PC-9 (cell line): ENCODE data around the gene HOXC13. TPM values are rescaled to one million over a fixed set of nuclear protein-coding genes. Genes with fewer than 3 reads are reported as not detected.

Experiments used
- BruUV-seq: library from RNA; stranded (reverse); fragments of 400-500 nt; replicated peaks from 2 replicates; lab custom pipeline; 2021; lab: Mats Ljungman, UMichigan
- CTCF ChIA-PET: fragments of 300-600 bp; sonication (Branson Sonifier 250); formaldehyde crosslinking; loops from one replicate; lab custom pipeline; 2022; ENCODE audit warnings: antibody characterized with exemption; lab: Charles Lee
- POLR2A ChIA-PET: fragments of 300-600 bp; sonication (Branson Sonifier 250); formaldehyde crosslinking; loops from one replicate; lab custom pipeline; 2022; ENCODE audit warnings: antibody characterized with exemption; ENCODE audit not compliant: unreplicated experiment; lab: Charles Lee
- DNase-seq, 2 experiments: peaks; one replicate each; pipeline versions ENCODE4 v3.0.0 to v3.0.0-alpha.2; 2015 to 2022; ENCODE audit warnings: mixed read lengths in 1 of 2
- H2AFZ ChIP-seq: fragments of 200-600 bp; sonication (generic); 2 replicates; pipeline ENCODE4 v1.8.1; 2017; ENCODE audit warnings: antibody characterized with exemption
- H3F3A ChIP-seq: fragments of 200-600 bp; sonication (generic); 2 replicates; pipeline ENCODE4 v1.8.1; 2017; ENCODE audit warnings: antibody characterized with exemption, mild to moderate bottlenecking, low read depth; ENCODE audit not compliant: insufficient read depth
- H3K27ac ChIP-seq: fragments of 200-600 bp; sonication (generic); 2 replicates; pipeline ENCODE4 v1.6.1; 2016; ENCODE audit warnings: mixed run types
- H3K27me3 ChIP-seq: fragments of 200-600 bp; sonication (generic); 2 replicates; pipeline ENCODE4 v1.6.1; 2016; ENCODE audit warnings: low read depth, mixed run types; ENCODE audit not compliant: insufficient read depth
- H3K36me3 ChIP-seq: fragments of 200-600 bp; sonication (generic); 2 replicates; pipeline ENCODE4 v1.6.1; 2016; ENCODE audit warnings: low read depth, mixed run types
- H3K4me1 ChIP-seq: fragments of 200-600 bp; sonication (generic); replicated peaks from 2 replicates; pipeline ENCODE4 v1.6.1; 2016; ENCODE audit warnings: mixed run types; ENCODE audit not compliant: insufficient read depth
- H3K4me2 ChIP-seq: fragments of 200-600 bp; sonication (generic); 2 replicates; pipeline ENCODE4 v1.6.1; 2017; ENCODE audit warnings: mixed run types
- H3K4me3 ChIP-seq: fragments of 200-600 bp; sonication (generic); 2 replicates; pipeline ENCODE4 v1.6.1; 2016; ENCODE audit warnings: mixed run types
- H3K79me2 ChIP-seq: fragments of 200-600 bp; sonication (generic); 2 replicates; pipeline ENCODE4 v1.6.1; 2017; ENCODE audit warnings: low read depth, mixed run types
- H3K9me2 ChIP-seq: fragments of 200-600 bp; sonication (generic); 2 replicates; pipeline ENCODE4 v1.8.1; 2017; ENCODE audit warnings: mild to moderate bottlenecking; ENCODE audit not compliant: insufficient read depth
- H3K9me3 ChIP-seq: fragments of 200-600 bp; sonication (generic); 2 replicates; pipeline ENCODE4 v1.8.1; 2016; ENCODE audit warnings: low read depth; ENCODE audit not compliant: insufficient read depth
- H4K20me1 ChIP-seq: fragments of 200-600 bp; sonication (generic); 2 replicates; pipeline ENCODE4 v1.8.1; 2017; ENCODE audit not compliant: insufficient read depth
- EZH2 ChIP-seq: fragments of 200-600 bp; sonication (generic); IDR thresholded peaks from 2 replicates; pipeline ENCODE4 v1.8.0; 2017; ENCODE audit warnings: antibody characterized with exemption, low read depth
- intact Hi-C: fragments of 100-400 bp; cut with micrococcal nuclease; formaldehyde crosslinking; loops from one replicate; pipeline ENCODE4 v1.10.0; 2022; ENCODE audit not compliant: unreplicated experiment
- total RNA-seq: library from RNA; stranded (reverse); gene quantifications from 2 replicates; pipeline ENCODE4 v1.2.3, GENCODE V29; 2021
- TF ChIP-seq, protein P1 (sequence below): fragments of 200-600 bp; sonication (generic); conservative IDR thresholded peaks from 2 replicates; pipeline ENCODE4 v1.6.1; 2017; ENCODE audit warnings: mixed run types, antibody characterized with exemption, mild to moderate bottlenecking, moderate library complexity

The HOXC13 gene
- total RNA-seq, 1 experiment from 2014 or later, result 1.8 TPM

GRCh38 chr12:53924521-53925405 is 13.9 kb upstream of the HOXC13 start:
- CTCF ChIA-PET, result no interaction called here
- Histone ChIP-seq H4K20me1 (no peaks in the 10 kb centered on the region), H3K27ac (no peak overlapping the region), H3K36me3 (no peaks in the 10 kb centered on the region), H3K27me3 (no peaks in the 10 kb centered on the region), H3K4me1 (no peaks in the 10 kb centered on the region), H3K79me2 (no peaks in the 10 kb centered on the region), H3K4me2 (no peak overlapping the region), H3K9me2 (no peaks in the 10 kb centered on the region), H2AFZ (no peak overlapping the region), H3K9me3 (no peaks in the 10 kb centered on the region), H3F3A (no peaks in the 10 kb centered on the region), H3K4me3 (no peak overlapping the region)
- no peak for TF ChIP-seq EZH2
- TF ChIP-seq, protein P1, sequence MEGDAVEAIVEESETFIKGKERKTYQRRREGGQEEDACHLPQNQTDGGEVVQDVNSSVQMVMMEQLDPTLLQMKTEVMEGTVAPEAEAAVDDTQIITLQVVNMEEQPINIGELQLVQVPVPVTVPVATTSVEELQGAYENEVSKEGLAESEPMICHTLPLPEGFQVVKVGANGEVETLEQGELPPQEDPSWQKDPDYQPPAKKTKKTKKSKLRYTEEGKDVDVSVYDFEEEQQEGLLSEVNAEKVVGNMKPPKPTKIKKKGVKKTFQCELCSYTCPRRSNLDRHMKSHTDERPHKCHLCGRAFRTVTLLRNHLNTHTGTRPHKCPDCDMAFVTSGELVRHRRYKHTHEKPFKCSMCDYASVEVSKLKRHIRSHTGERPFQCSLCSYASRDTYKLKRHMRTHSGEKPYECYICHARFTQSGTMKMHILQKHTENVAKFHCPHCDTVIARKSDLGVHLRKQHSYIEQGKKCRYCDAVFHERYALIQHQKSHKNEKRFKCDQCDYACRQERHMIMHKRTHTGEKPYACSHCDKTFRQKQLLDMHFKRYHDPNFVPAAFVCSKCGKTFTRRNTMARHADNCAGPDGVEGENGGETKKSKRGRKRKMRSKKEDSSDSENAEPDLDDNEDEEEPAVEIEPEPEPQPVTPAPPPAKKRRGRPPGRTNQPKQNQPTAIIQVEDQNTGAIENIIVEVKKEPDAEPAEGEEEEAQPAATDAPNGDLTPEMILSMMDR, result no peak
- intact Hi-C loops, result loop anchor here (5.0 kb wide), 1 partner anchor 37 kb away; no protein-coding TSS in a partner anchor
- POLR2A ChIA-PET, result interaction anchor here (0.7 kb wide), 1 partner anchor 78 kb away, joined by 3 read pairs; no protein-coding TSS in a partner anchor
- DNase-seq, result no peak
- BruUV-seq, result no TSS peak

DNA sequence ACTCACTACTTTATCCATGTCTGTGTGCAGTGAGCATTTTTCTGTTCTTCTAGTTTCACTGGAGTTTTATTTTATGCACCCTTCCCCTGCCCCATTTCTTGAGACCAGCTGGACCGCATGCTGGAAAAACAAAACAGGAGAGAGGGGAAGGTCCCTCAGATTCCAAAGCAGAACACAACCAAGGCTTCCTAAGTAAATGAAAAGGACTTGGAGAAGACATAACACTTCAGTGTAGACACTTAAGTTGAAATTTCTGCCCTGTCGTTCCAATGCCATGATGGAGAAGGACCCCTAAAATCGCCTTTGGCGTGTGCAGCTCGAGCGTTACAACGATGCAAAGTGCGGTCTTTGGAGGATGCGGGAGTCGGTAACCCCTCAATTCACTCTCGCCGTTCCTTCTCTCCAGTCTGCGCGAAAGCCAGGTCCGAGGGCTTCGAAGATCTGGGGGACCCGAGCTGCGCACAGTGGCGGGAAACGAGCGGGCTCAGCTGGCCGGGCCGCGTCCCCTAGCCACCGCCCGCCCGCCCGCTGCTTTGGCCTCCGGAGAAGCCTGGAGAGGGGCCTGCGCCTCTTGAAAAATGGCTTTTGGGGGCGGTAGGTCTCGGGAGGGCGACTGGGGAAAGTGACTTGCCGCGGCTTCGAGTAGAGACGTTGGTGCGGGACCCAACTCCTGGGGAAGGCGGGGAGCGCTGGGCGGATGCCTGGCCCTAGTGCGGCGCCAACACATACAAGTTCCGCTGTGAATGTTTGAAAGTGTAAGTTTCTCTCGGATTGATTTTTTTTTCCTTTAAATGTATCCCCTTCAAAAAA is 11.2 kb upstream of the HOXC13 start:
- Histone ChIP-seq H3K27ac (no peak overlapping the region), H3K4me2 (no peak overlapping the region), H3F3A (no peaks in the 10 kb centered on the region), H3K79me2 (no peaks in the 10 kb centered on the region), H3K9me3 (no peaks in the 10 kb centered on the region), H3K36me3 (no peaks in the 10 kb centered on the region), H3K9me2 (no peaks in the 10 kb centered on the region), H4K20me1 (no peaks in the 10 kb centered on the region), H3K27me3 (no peaks in the 10 kb centered on the region), H2AFZ (no peak overlapping the region), H3K4me3 (no peak overlapping the region), H3K4me1 (no peaks in the 10 kb centered on the region)
- BruUV-seq, result no TSS peak
- DNase-seq, result no peak
- no peak for TF ChIP-seq EZH2
- TF ChIP-seq, protein P1, result no peak
- CTCF ChIA-PET, result no interaction called here
- POLR2A ChIA-PET, result no interaction called here
- intact Hi-C loops, result no loop called here

DNA sequence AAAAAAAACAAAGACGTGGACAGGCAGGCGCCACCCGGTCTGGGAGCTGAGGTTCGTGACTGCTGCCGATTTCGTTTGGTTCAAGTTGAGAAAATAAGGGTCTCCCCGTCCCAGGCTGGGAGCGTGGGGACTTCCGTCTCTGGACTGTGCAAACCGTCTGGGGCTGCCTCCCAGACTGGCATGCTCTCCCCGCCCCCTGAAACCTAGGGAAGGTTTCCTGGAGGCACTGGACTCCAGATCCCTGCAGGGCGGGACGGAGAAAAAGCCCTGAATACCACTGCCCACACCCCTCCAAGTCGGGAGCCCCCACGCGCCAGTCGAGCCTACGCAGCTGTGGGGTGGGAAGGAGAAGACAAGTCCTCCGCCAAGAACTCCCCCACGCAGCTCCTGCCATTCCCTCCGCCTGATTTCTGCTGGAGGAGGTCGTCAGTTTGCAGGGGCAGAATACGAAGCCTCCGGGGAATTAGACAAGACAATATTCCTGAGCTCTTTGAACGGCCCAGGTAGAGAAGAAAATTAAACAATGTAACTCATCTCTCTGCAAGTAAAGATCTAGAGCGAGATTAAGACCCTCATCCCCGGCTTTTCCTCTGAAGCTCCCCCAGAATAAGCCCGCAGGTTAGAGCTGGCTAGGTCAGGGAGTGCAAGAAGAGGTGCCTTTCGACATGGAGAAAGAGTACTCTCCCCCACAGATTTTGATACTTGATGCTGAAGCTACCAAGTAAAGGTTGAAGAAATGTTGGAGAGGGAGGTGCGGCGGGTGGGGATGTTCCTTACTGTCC is 10.4 kb upstream of the HOXC13 start:
- no peaks in the 10 kb centered on the region for H3K36me3 ChIP-seq
- no peaks in the 10 kb centered on the region for H3F3A ChIP-seq
- H2AFZ ChIP-seq, result no peak overlapping the region
- H3K79me2 ChIP-seq, result no peaks in the 10 kb centered on the region
- H3K9me2 ChIP-seq, result no peaks in the 10 kb centered on the region
- no peak for DNase-seq
- no peaks in the 10 kb centered on the region for H3K9me3 ChIP-seq
- H3K27me3 ChIP-seq, result no peaks in the 10 kb centered on the region
- intact Hi-C loops, result no loop called here
- TF ChIP-seq, protein P1, result no peak
- TF ChIP-seq EZH2, result no peak
- H4K20me1 ChIP-seq, result no peaks in the 10 kb centered on the region
- H3K4me3 ChIP-seq, result no peak overlapping the region
- no peak overlapping the region for H3K27ac ChIP-seq
- H3K4me2 ChIP-seq, result no peak overlapping the region
- no TSS peak for BruUV-seq
- POLR2A ChIA-PET, result no interaction called here
- H3K4me1 ChIP-seq, result no peaks in the 10 kb centered on the region
- CTCF ChIA-PET, result no interaction called here
